ENCODE data around the gene SEMA6B.

Gene SEMA6B

GRCh38 chr19:4510435-4511255 lies 48.8 kb downstream of the SEMA6B start:
- H2AK5ac ChIP-seq (ENCODE audit: low read length, severe bottlenecking) = no peak overlapping the region
- no peak overlapping the region for H2BK120ac ChIP-seq (ENCODE audit: low read depth, low read length)
- H2BK12ac ChIP-seq (ENCODE audit: low read length in 2 of 2) = no peak overlapping the region
- H4K8ac ChIP-seq (ENCODE audit: low read length) = no peak overlapping the region
- no peak overlapping the region for H2BK15ac ChIP-seq (ENCODE audit: low read depth, poor library complexity, severe bottlenecking)
- no peak for DNase-seq
- H2BK5ac ChIP-seq (ENCODE audit: low read depth, low read length, poor library complexity, severe bottlenecking) = no peak overlapping the region
- no peak overlapping the region for H3K27ac ChIP-seq (ENCODE audit: low read length, poor library complexity, severe bottlenecking)
- no peaks in the 10 kb centered on the region for H3K9me3 ChIP-seq (ENCODE audit: control insufficient read depth, low read length)
- no peak overlapping the region for H3K4me2 ChIP-seq (ENCODE audit: low read length, poor library complexity, severe bottlenecking)
- no peak overlapping the region for H3K23ac ChIP-seq (ENCODE audit: low read length in 2 of 2)
- H3K36me3 ChIP-seq (ENCODE audit: control insufficient read depth in 1 of 2, insufficient read depth in 2 of 2, low read depth in 1 of 2, low read length in 2 of 2) = peaks cover 12 to 28% of the 10 kb centered on the region in 2 experiments
- 88% methylated on average over 37 of the region's 37 CpGs for WGBS
- peaks cover 2% of the 10 kb centered on the region for H3K79me1 ChIP-seq (replicated peaks; ENCODE audit: low read length, poor library complexity, severe bottlenecking)
- peak overlapping the region; percentile 20 for H4K91ac ChIP-seq (ENCODE audit: low read length)
- H2AFZ ChIP-seq (ENCODE audit: low read depth, low read length) = no peak overlapping the region
- H3K4ac ChIP-seq (ENCODE audit: low read depth in 1 of 2, low read length in 2 of 2) = peak overlapping the region in 1 of 2 experiments; percentile 13
- peaks cover 10% of the 10 kb centered on the region for H3K4me1 ChIP-seq (ENCODE audit: control insufficient read depth, insufficient read depth, low read depth, low read length)
- H3K27me3 ChIP-seq (ENCODE audit: control insufficient read depth in 1 of 2, insufficient read depth in 1 of 2, low read length in 2 of 2) = peaks cover 0 to 3% of the 10 kb centered on the region in 2 experiments
- no peak overlapping the region for H3K14ac ChIP-seq (ENCODE audit: low read length in 2 of 2)
- no peak overlapping the region for H3K18ac ChIP-seq (ENCODE audit: low read depth in 1 of 2, low read length in 2 of 2)
- H3K9ac ChIP-seq (ENCODE audit: low read length) = no peak overlapping the region
- H3K4me3 ChIP-seq (ENCODE audit: insufficient read depth in 1 of 2, low read depth in 1 of 2, low read length in 2 of 2) = no peak overlapping the region

- H2AK5ac ChIP-seq (ENCODE audit: low read length, severe bottlenecking) = no peak overlapping the region
- no peaks in the 10 kb centered on the region for H3K27me3 ChIP-seq (ENCODE audit: control insufficient read depth in 1 of 2, insufficient read depth in 1 of 2, low read length in 2 of 2)
- no peaks in the 10 kb centered on the region for H3K9me3 ChIP-seq (ENCODE audit: control insufficient read depth, low read length)
- no peak overlapping the region for H4K91ac ChIP-seq (ENCODE audit: low read length)
- no peak overlapping the region for H4K8ac ChIP-seq (ENCODE audit: low read length)
- no peak overlapping the region for H3K27ac ChIP-seq (ENCODE audit: low read length, poor library complexity, severe bottlenecking)
- no peak overlapping the region for H3K23ac ChIP-seq (ENCODE audit: low read length in 2 of 2)
- no peak overlapping the region for H3K18ac ChIP-seq (ENCODE audit: low read depth in 1 of 2, low read length in 2 of 2)
- no peak overlapping the region for H2BK15ac ChIP-seq (ENCODE audit: low read depth, poor library complexity, severe bottlenecking)
- no peak overlapping the region for H3K4ac ChIP-seq (ENCODE audit: low read depth in 1 of 2, low read length in 2 of 2)
- no peak overlapping the region for H3K14ac ChIP-seq (ENCODE audit: low read length in 2 of 2)
- H3K4me2 ChIP-seq (ENCODE audit: low read length, poor library complexity, severe bottlenecking) = no peak overlapping the region
- H3K79me1 ChIP-seq (replicated peaks; ENCODE audit: low read length, poor library complexity, severe bottlenecking) = peaks cover 2% of the 10 kb centered on the region
- no peak overlapping the region for H2AFZ ChIP-seq (ENCODE audit: low read depth, low read length)
- no peak overlapping the region for H2BK120ac ChIP-seq (ENCODE audit: low read depth, low read length)
- WGBS = 97% methylated on average over 18 of the region's 21 CpGs
- no peak overlapping the region for H2BK5ac ChIP-seq (ENCODE audit: low read depth, low read length, poor library complexity, severe bottlenecking)
- DNase-seq = no peak
- H2BK12ac ChIP-seq (ENCODE audit: low read length in 2 of 2) = no peak overlapping the region
- no peak overlapping the region for H3K4me3 ChIP-seq (ENCODE audit: insufficient read depth in 1 of 2, low read depth in 1 of 2, low read length in 2 of 2)
- H3K36me3 ChIP-seq (ENCODE audit: control insufficient read depth in 1 of 2, insufficient read depth in 2 of 2, low read depth in 1 of 2, low read length in 2 of 2) = peaks cover 21 to 47% of the 10 kb centered on the region in 2 experiments
- H3K4me1 ChIP-seq (ENCODE audit: control insufficient read depth, insufficient read depth, low read depth, low read length) = peaks cover 10% of the 10 kb centered on the region
- no peak overlapping the region for H3K9ac ChIP-seq (ENCODE audit: low read length)
Measured at GRCh38 chr19:4508698-4509097, 50.8 kb downstream of the SEMA6B start.

GRCh38 chr19:4507804-4508203 lies 51.7 kb downstream of the SEMA6B start:
- H3K79me1 ChIP-seq (replicated peaks; ENCODE audit: low read length, poor library complexity, severe bottlenecking) = peaks cover 2% of the 10 kb centered on the region
- no peak overlapping the region for H3K18ac ChIP-seq (ENCODE audit: low read depth in 1 of 2, low read length in 2 of 2)
- no peak overlapping the region for H4K91ac ChIP-seq (ENCODE audit: low read length)
- WGBS = 87% methylated on average over 17 of the region's 17 CpGs
- H2BK15ac ChIP-seq (ENCODE audit: low read depth, poor library complexity, severe bottlenecking) = no peak overlapping the region
- peaks cover 10% of the 10 kb centered on the region for H3K4me1 ChIP-seq (ENCODE audit: control insufficient read depth, insufficient read depth, low read depth, low read length)
- no peak overlapping the region for H3K23ac ChIP-seq (ENCODE audit: low read length in 2 of 2)
- H3K4me3 ChIP-seq (ENCODE audit: insufficient read depth in 1 of 2, low read depth in 1 of 2, low read length in 2 of 2) = no peak overlapping the region
- no peak overlapping the region for H4K8ac ChIP-seq (ENCODE audit: low read length)
- no peak overlapping the region for H3K27ac ChIP-seq (ENCODE audit: low read length, poor library complexity, severe bottlenecking)
- no peak overlapping the region for H2BK120ac ChIP-seq (ENCODE audit: low read depth, low read length)
- H2BK12ac ChIP-seq (ENCODE audit: low read length in 2 of 2) = no peak overlapping the region
- H2AFZ ChIP-seq (ENCODE audit: low read depth, low read length) = no peak overlapping the region
- H3K9ac ChIP-seq (ENCODE audit: low read length) = no peak overlapping the region
- DNase-seq = no peak
- H2AK5ac ChIP-seq (ENCODE audit: low read length, severe bottlenecking) = no peak overlapping the region
- H3K14ac ChIP-seq (ENCODE audit: low read length in 2 of 2) = no peak overlapping the region
- peaks cover 23 to 56% of the 10 kb centered on the region in 2 experiments for H3K36me3 ChIP-seq (ENCODE audit: control insufficient read depth in 1 of 2, insufficient read depth in 2 of 2, low read depth in 1 of 2, low read length in 2 of 2)
- H3K9me3 ChIP-seq (ENCODE audit: control insufficient read depth, low read length) = no peaks in the 10 kb centered on the region
- H3K27me3 ChIP-seq (ENCODE audit: control insufficient read depth in 1 of 2, insufficient read depth in 1 of 2, low read length in 2 of 2) = no peaks in the 10 kb centered on the region
- H3K4ac ChIP-seq (ENCODE audit: low read depth in 1 of 2, low read length in 2 of 2) = no peak overlapping the region
- H3K4me2 ChIP-seq (ENCODE audit: low read length, poor library complexity, severe bottlenecking) = no peak overlapping the region
- no peak overlapping the region for H2BK5ac ChIP-seq (ENCODE audit: low read depth, low read length, poor library complexity, severe bottlenecking)

- Histone ChIP-seq H4K8ac (ENCODE audit: low read length) (no peak overlapping the region), H2AK5ac (ENCODE audit: low read length, severe bottlenecking) (no peak overlapping the region), H3K18ac (ENCODE audit: low read depth in 1 of 2, low read length in 2 of 2) (no peak overlapping the region), H2AFZ (ENCODE audit: low read depth, low read length) (no peak overlapping the region), H3K4ac (ENCODE audit: low read depth in 1 of 2, low read length in 2 of 2) (no peak overlapping the region), H3K27ac (ENCODE audit: low read length, poor library complexity, severe bottlenecking) (no peak overlapping the region), H3K14ac (ENCODE audit: low read length in 2 of 2) (no peak overlapping the region), H4K91ac (ENCODE audit: low read length) (no peak overlapping the region), H2BK12ac (ENCODE audit: low read length in 2 of 2) (no peak overlapping the region), H3K9ac (ENCODE audit: low read length) (no peak overlapping the region), H2BK15ac (ENCODE audit: low read depth, poor library complexity, severe bottlenecking) (peak overlapping the region; percentile 41), H3K4me3 (ENCODE audit: insufficient read depth in 1 of 2, low read depth in 1 of 2, low read length in 2 of 2) (no peak overlapping the region), H2BK5ac (ENCODE audit: low read depth, low read length, poor library complexity, severe bottlenecking) (no peak overlapping the region), H3K27me3 (ENCODE audit: control insufficient read depth in 1 of 2, insufficient read depth in 1 of 2, low read length in 2 of 2) (no peaks in the 10 kb centered on the region), H3K23ac (ENCODE audit: low read length in 2 of 2) (no peak overlapping the region), H3K9me3 (ENCODE audit: control insufficient read depth, low read length) (no peaks in the 10 kb centered on the region), H3K4me1 (ENCODE audit: control insufficient read depth, insufficient read depth, low read depth, low read length) (peaks cover 10% of the 10 kb centered on the region), H3K79me1 (replicated peaks; ENCODE audit: low read length, poor library complexity, severe bottlenecking) (peaks cover 2% of the 10 kb centered on the region), H3K4me2 (ENCODE audit: low read length, poor library complexity, severe bottlenecking) (no peak overlapping the region), H2BK120ac (ENCODE audit: low read depth, low read length) (no peak overlapping the region), H3K36me3 (ENCODE audit: control insufficient read depth in 1 of 2, insufficient read depth in 2 of 2, low read depth in 1 of 2, low read length in 2 of 2) (peaks cover 30 to 63% of the 10 kb centered on the region in 2 experiments)
- no peak for DNase-seq
- WGBS = 98% methylated on average over 12 of the region's 12 CpGs
Measured at GRCh38 chr19:4507150-4507452, 52.4 kb downstream of the SEMA6B start.
